Right renal pelvis (tissue), 4 donors: ENCODE measurements around the gene LY86. TPM values are rescaled to one million over a fixed set of nuclear protein-coding genes. Genes with fewer than 3 reads are reported as not detected.
"Not testable (repeated sequence)": the region's sequence is repeated elsewhere in the genome, so short reads cannot be mapped to it uniquely, and the experiment has no call there.

Experiments
- DNase-seq, 4 donors: peaks; one replicate each; pipeline ENCODE4 v3.0.0-alpha.2; 2013; ENCODE audit warnings: low read depth in 4 of 4, low spot score in 3 of 4, missing footprints in 1 of 4
- polyA plus RNA-seq, 4 donors: library from polyadenylated mRNA; unstranded; fragments of 120-200 nt; gene quantifications; one replicate each; pipeline ENCODE4 v1.2.1, GENCODE V29; 2013; ENCODE audit not compliant: insufficient read length in 4 of 4

Gene LY86
- polyA plus RNA-seq, 4 donors = 1.2 to 2.0 (median 1.4) TPM

- no peak for DNase-seq
These were observed 6.5 kb downstream of the LY86 start for GRCh38 chr6:6595025-6595424.

- no peak for DNase-seq
These were observed 7.4 kb downstream of the LY86 start for GRCh38 chr6:6595952-6596351.

- DNase-seq = no peak
These were observed 8.2 kb downstream of the LY86 start for GRCh38 chr6:6596529-6597328.

- no peak for DNase-seq
These were observed 9.2 kb downstream of the LY86 start for GRCh38 chr6:6597682-6598081.

GRCh38 chr6:6599468-6599873, 11.0 kb downstream of the LY86 start:
- no peak for DNase-seq

- DNase-seq = no peak
These were observed 12.4 kb downstream of the LY86 start for GRCh38 chr6:6600875-6601274.

- DNase-seq = no peak
These were observed 13.7 kb downstream of the LY86 start for GRCh38 chr6:6602262-6602661.

GRCh38 chr6:6603317-6603716, 14.8 kb downstream of the LY86 start:
- DNase-seq = no peak

GRCh38 chr6:6604015-6604414, 15.5 kb downstream of the LY86 start:
- no peak for DNase-seq

GRCh38 chr6:6604566-6604965, 16.0 kb downstream of the LY86 start:
- DNase-seq = no peak

GRCh38 chr6:6605873-6606272, 17.4 kb downstream of the LY86 start:
- no peak for DNase-seq

GRCh38 chr6:6606391-6607030, 18.0 kb downstream of the LY86 start:
- DNase-seq = not testable (repeated sequence)

- DNase-seq = no peak
These were observed 20.9 kb downstream of the LY86 start for GRCh38 chr6:6609450-6609849.

- DNase-seq = no peak
These were observed 21.6 kb downstream of the LY86 start for GRCh38 chr6:6610031-6610591.

- DNase-seq = no peak
These were observed 23.0 kb downstream of the LY86 start for GRCh38 chr6:6611486-6611885.

GRCh38 chr6:6612308-6612707, 23.8 kb downstream of the LY86 start:
- DNase-seq = no peak

GRCh38 chr6:6613103-6613718, 24.7 kb downstream of the LY86 start:
- DNase-seq = not testable (repeated sequence)

- no peak for DNase-seq
These were observed 25.8 kb downstream of the LY86 start for GRCh38 chr6:6614096-6614982.

- DNase-seq = no peak
These were observed 26.4 kb downstream of the LY86 start for GRCh38 chr6:6614983-6615349.

GRCh38 chr6:6616656-6617055, 28.1 kb downstream of the LY86 start:
- no peak for DNase-seq
